H1 (cell line): ENCODE measurements around the gene DHRS7C. TPM values are rescaled to one million over a fixed set of nuclear protein-coding genes. Genes with fewer than 3 reads are reported as not detected.

Source experiments
- CHD2 ChIP-seq: IDR thresholded peaks from 2 replicates; pipeline ENCODE4 v1.6.1; 2012; ENCODE audit warnings: low read length, improper control_type of control experiment
- CREB1 ChIP-seq: IDR thresholded peaks from 2 replicates; pipeline ENCODE4 v1.6.1; 2012; ENCODE audit warnings: inconsistent platforms
- EZH2 ChIP-seq: fragments of 200-600 bp; sonication (generic); IDR thresholded peaks from 2 replicates; pipeline ENCODE4 v1.7.1; 2012; ENCODE audit warnings: low read depth, mild to moderate bottlenecking, moderate library complexity, low read length, inconsistent platforms; ENCODE audit not compliant: severe bottlenecking
- FOSL1 ChIP-seq: IDR thresholded peaks from 2 replicates; pipeline ENCODE4 v1.6.1; 2011; ENCODE audit warnings: mild to moderate bottlenecking, low read depth, low read length, moderate library complexity; ENCODE audit not compliant: insufficient read depth
- GABPA ChIP-seq: IDR thresholded peaks from 2 replicates; pipeline ENCODE4 v1.6.1; 2011; ENCODE audit warnings: mild to moderate bottlenecking, low read length, moderate library complexity, borderline replicate concordance; ENCODE audit not compliant: insufficient read depth
- JUN ChIP-seq: IDR thresholded peaks from 2 replicates; pipeline ENCODE4 v1.6.1; 2011; ENCODE audit warnings: low read depth, mild to moderate bottlenecking, improper control_type of control experiment, low read length
- KDM5A ChIP-seq: fragments of 200-600 bp; IDR thresholded peaks from 2 replicates; pipeline ENCODE4 v1.7.1; 2012; ENCODE audit warnings: mild to moderate bottlenecking, low read length, inconsistent platforms, mixed read lengths
- MAFK ChIP-seq: IDR thresholded peaks from 2 replicates; pipeline ENCODE4 v1.6.1; 2012; ENCODE audit warnings: low read depth, mild to moderate bottlenecking, improper control_type of control experiment, low read length
- NRF1 ChIP-seq: IDR thresholded peaks from 2 replicates; pipeline ENCODE4 v1.6.1; 2011; ENCODE audit warnings: mild to moderate bottlenecking, low read depth, low read length, improper control_type of control experiment
- SIN3A ChIP-seq, 2 experiments: IDR thresholded peaks in 1 of 2; conservative IDR thresholded peaks in 1 of 2; 2 replicates each; pipeline ENCODE4 v1.6.1; 2011 to 2012; ENCODE audit warnings: low read length in 2 of 2, improper control_type of control experiment in 1 of 2, low read depth in 1 of 2, mild to moderate bottlenecking in 1 of 2
- TCF12 ChIP-seq: IDR thresholded peaks from 2 replicates; pipeline ENCODE4 v1.6.1; 2011; ENCODE audit warnings: low read depth, mild to moderate bottlenecking, low read length
- polyA plus RNA-seq, 7 experiments: library from polyadenylated mRNA; depleted of rRNA in 3 of 7; stranded (reverse) in 5 of 7; unstranded in 2 of 7; fragments of >200 nt in 5 of 7; fragments of 200-250 nt in 2 of 7; gene quantifications; 1 replicate in 5 of 7; 2 replicates in 1 of 7; 4 replicates in 1 of 7; pipeline versions ENCODE4 v1.2.1 to v1.2.3, GENCODE V29; 2011 to 2013; ENCODE audit warnings: missing spikeins in 2 of 7, mixed read lengths in 2 of 7
- total RNA-seq: library from RNA; stranded (reverse); fragmentation: NEBNext Ultra II Directional; extraction: Animal tissue kit (Norgen Biotek cat#: 25700); gene quantifications from 2 replicates; pipeline ENCODE4 v1.2.1, GENCODE V29; 2021

DHRS7C gene
- total and polyA plus RNA-seq, 2 of the 8 experiments (the other 6 are each of a cell fraction or from before 2014, with no cell fraction given), result not detected

GRCh38 chr17:9760266-9760665, 31.1 kb downstream of the DHRS7C start (continued):
- no peak for TF ChIP-seq GABPA
- no peak for TF ChIP-seq SIN3A (conservative IDR thresholded peaks at IDR 0.05 in 1 of 2, IDR thresholded peaks at IDR 0.05 in 1 of 2; ENCODE audit: low read depth in 1 of 2, low read length in 2 of 2)
- no peak for TF ChIP-seq JUN
- TF ChIP-seq KDM5A, result no peak
- no peak for TF ChIP-seq CREB1
- TF ChIP-seq FOSL1, result no peak
- TF ChIP-seq NRF1, result no peak
- TF ChIP-seq TCF12, result no peak
- TF ChIP-seq MAFK, result no peak
- no peak for TF ChIP-seq EZH2
- no peak for TF ChIP-seq CHD2
